RCC 7860 (cell line): ENCODE measurements around the gene KRT86.
"Not testable (repeated sequence)": the region's sequence is repeated elsewhere in the genome, so short reads cannot be mapped to it uniquely, and the experiment has no call there.

Experiments used
- DNase-seq: peaks from one replicate; pipeline ENCODE4 v3.0.0-alpha.2; 2015; ENCODE audit warnings: low spot score
- FAIRE-seq: peaks from 2 replicates; lab custom pipeline; 2012; peaks lifted over from hg19 to GRCh38; lab: Jason Lieb, UNC

KRT86 gene

DNA sequence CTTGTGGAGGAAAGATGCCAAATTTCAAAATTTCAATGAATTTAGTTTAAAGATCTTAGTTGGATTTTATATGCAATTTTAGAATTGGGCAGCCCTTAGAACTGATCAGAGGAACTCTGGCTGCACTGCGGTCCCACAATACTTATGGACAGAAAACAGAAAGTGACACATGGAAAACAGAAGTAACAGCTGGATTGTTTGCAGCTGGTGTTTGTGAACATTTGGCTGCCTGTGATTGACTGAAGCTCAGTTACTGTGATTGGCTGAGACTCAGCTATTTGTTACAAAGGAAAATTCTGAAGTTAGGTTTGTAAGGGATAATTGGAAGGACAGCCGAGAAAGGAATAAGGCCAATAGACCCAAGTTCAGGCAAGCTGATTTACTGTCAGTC, 10.0 kb upstream of the KRT86 start:
- FAIRE-seq (no peak), DNase-seq (no peak)

DNA sequence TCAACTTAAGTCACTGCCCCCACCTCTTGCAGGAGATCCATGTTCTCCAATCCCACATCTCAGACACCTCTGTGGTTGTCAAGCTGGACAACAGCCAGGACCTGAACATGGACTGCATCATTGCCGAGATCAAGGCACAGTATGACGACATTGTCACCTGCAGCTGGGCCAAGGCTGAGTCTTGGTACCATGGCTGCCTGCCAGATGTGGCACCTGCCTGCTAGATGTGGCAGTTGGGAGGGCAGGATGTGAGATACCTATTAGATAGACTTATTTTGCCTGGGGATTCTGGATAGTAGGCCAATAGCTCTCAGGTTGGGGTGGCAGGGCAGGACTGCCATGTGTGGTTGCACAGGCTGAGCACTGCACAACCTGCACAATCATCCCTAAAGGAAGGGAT, 7.9 kb upstream of the KRT86 start:
- no peak for DNase-seq

DNA sequence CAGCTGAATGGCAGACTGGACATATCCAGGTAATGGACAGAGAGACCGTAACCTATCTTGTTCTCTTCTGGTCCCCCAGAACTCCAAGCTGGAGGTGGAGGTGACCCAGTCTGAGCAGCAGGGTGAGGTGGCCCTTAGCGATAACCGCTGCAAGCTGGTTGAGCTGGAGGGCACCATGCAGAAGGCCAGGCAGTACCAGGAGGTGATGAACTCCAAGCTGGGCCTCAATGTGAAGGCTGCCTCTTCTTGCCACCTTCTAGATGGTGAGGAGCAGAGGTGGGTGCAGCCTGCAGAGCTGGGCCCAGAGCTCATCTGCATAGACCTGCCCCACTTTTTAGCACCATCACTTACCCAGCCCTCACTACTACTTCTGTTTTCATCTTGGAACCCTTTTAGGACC, 7.2 kb upstream of the KRT86 start:
- FAIRE-seq (no peak), DNase-seq (no peak)

More for the DNA sequence above, 7.9 kb upstream of the KRT86 start:
- FAIRE-seq, result no peak

DNA sequence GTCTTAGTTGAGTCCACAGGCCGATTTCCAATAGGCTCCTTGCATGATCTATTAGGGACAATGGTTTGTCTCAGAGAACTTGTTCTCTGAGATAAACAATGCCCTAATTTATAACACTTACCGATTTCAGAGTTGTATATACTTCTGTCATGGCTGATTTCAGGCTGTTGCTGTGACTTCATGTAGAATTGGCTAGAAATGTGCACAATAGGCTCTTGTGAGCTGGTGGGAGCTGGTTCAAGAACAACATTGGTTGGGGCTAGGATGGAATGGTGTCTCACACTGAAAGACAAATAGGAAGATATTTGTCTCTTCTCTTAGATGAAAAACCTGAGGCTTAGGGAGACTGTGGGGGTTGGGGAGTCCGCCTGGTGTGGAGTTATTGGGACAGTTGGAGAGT, 6.7 kb upstream of the KRT86 start:
- DNase-seq (no peak), FAIRE-seq (no peak)

DNA sequence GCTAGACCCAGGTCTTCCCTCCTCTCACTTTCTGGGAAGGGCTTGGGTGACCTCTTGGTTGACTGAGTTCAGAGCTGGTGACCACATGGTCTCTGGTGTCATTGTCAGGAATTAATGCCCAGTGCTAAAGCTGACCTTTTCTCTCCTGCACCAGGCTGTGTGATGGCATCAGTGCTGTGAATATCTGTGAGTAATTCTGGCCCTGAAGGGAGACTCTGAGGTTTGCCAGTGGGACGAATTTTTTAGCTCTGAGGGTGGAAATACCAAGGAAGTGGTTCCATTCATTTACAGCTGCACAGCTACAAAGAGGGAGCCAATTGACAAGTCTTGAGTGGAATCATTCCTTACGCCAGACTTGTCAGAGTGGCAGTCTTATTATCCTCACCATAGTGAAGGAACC, 6.2 kb upstream of the KRT86 start:
- peak; percentile 48 for DNase-seq

DNA sequence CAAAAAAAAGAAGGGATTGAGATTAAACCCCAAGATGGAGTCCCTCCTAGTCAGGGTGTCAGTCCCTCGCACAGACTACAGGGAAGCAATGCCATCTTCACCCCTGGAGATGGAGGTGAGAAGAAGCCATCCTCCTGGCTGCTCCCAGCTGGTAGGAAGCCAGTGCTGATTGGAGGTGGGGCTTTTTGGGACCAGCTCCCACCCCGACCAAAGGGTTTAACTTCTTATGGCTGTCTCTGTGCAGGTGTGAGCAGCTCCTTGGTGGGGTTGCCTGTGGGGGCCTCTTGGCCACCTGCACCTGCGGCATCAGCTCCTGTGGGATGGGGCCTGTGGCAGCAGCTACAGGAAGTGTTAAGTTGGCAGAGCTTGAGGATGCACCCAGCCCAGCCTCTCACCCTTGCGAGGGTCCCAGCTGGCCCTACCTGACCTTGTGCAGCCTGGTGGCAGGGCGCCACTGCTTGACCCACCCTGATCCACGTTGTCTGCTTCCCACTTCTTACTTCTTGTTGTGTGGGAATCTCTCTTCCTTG, 3.8 kb upstream of the KRT86 start:
- DNase-seq, result no peak
- FAIRE-seq, result no peak

More for the DNA sequence above, 6.2 kb upstream of the KRT86 start:
- no peak for FAIRE-seq

DNA sequence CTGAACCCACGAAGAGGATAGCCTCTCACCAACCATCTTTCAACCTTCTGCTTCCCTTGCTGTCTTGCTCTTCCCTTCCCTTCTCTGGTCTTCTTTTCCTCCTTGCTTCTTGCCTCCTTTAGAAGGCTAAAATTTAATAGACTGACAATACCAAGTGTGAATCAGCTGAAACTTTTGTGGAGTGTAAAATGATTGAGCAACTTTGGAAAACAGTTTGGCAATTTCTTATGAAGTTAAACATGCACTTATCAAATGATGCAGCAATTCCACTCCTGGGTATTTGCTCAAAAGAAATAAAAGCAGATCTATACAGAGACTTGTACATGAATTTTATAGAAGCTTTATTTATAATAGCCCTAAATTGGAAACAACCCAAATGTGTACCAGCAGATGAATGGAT, 3.3 kb upstream of the KRT86 start:
- DNase-seq, result no peak
- no peak for FAIRE-seq

DNA sequence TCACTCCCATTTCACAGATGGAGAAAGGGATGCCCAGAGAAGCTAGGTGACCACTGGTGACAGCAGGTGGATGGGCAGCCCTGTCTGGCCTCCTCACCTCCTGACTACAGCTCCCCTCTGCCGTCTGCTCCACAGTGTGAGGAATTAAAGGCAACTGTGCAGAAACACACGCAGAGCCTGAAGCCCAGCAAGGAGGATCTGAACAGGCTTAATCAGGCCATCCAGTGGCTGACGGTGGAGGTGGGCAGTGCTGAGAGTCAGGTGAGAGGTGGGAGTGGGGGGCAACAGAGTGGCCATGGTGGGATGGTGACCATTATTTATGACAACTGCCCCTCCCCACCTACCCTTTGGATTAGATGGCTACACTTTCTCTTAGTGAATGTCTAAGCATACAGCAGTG, 1.2 kb downstream of the KRT86 start:
- no peak for FAIRE-seq
- DNase-seq, result no peak

DNA sequence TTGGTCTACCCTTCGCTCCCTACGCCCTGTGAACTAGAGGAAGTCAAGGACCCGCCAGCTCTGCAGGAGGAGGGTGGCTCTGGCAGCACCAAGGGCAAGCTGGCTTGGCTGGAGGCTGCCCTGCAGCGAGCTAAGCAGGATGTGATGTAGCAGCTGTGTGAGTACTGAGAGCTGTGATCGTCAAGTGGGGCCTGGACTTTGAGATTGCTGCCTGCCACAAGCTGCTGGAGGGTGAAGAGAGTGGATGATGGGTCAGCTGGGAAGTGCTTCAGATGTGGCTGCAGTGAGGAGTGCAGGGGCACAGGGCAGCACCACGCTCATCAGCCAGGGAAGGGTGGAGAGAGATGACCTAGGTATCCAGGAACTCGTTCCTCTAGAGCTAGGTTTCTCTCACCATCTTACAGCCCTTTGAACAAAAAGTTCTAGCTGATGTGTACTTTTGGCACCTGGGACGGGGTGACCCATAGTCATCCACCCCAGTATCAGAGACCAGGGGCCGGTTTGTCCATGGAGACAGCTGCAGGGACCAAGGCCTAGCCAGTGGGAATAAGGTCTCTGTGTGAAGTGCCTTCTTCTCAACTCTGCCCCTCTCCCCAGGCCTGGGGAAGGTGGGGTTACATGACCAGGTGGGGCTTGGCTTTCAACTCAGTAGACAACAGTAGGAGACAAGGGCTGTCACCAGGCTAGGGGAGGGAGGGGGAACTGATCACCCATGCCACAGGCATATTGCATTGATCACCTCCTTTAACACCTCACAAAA, 3.2 kb downstream of the KRT86 start:
- no peak for DNase-seq
- FAIRE-seq, result no peak

DNA sequence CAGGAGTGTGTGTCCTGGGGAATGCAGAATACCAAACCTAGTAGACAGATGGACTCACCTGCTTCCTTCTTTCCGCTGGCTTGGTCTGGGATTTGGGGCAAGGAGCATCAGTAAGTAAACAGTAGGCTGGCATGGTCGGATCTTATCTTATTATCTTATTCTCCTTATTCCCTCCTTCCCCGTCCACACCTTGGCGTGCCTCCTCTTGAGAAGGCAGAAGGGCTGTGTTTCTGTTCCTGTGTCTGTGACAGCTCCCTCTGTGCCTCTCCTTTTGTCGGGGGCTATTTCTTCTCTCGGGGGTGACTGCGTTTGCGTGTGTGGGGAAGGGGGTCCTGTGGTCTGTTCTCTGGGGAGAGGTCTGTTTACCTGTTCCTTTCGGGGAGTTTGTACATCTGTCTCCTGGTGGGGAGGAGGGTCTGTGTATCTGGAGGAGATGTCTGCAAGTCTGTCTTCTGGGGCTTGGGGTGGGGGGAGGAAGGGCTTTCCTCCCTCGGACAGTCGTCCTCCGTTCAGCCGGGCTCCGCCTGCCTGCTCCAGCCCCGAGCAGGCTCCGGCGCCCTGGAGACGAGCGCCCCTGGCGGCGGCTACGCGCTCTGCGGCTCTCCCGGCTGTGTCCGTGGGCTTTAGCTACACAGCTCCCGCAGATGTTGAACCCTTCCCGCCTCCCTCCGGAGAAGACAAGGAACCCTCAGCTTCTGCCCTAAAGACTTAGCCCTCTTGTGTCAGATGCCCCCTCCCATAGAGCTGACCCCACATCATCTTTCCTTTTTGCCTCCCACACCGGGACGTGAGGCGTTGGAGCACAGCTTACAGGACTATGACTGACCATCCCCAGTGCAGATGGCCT, 4.4 kb downstream of the KRT86 start:
- DNase-seq (peak; percentile 47), FAIRE-seq (no peak)

DNA sequence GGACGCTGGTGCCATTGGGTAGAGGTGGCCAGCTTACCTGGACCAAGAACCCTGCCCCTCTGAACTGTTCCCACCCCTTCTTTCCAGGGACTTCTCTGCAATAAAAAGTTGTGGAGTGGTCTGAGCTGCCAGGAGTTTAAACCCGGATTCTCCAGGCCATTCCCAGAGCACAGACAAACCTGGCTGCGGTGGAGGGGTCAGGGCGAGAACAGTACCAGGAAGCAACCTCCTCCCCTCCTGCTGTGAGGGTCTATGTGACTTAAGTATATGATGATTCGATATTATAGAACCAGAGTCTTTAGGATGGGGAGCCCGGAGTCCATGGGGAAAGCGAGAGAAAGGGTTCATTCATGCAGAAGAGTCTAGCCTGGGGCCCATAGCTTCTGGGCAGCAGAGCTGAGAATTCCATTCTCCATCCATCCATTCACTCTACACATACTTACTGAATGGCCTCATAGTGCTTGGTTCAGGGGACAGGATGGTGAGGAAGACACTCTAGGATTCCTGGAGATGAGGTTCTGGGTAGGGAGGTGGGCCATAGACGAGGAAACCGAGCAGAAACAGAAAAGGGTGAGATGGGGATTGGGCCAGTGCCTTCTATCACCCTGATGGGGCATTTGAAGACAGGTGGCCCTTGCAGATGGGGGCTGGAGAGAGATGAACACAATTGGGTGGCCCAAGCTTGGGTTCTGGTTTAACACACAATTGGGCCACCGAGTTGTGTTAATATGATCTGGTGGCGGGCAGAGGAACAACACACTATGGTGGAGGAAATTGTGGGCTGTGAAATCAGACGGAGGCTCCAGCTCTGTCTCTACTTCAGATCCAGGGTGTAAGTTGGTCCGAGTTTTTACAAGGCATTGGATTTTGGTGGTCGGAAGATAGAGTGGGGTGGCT, 5.2 kb downstream of the KRT86 start:
- no peak for FAIRE-seq
- DNase-seq, result peak; percentile 73

DNA sequence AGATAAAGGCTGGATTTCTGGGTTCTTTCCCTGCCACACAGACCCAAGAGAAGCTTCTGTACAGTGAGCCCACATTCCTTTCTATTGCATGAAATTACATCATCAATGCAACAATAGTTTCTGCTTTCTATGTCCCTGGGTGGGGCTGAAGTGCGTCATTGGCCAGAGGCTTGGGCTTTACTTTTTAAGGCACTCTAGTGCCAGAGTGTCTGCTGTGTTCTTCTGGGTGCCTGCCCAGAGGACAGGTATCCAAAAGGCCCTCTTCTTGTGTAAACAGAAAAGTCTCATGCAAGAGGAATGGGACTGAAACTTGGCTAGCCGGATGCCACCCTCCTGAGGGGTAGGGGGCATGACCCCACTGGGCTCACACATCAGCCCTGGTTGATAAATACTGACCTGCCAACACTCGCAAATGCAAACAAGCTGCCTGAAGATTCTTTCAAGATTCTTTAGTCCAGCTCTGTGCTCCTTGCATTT, 5.9 kb downstream of the KRT86 start:
- peak; percentile 91 for DNase-seq

DNA sequence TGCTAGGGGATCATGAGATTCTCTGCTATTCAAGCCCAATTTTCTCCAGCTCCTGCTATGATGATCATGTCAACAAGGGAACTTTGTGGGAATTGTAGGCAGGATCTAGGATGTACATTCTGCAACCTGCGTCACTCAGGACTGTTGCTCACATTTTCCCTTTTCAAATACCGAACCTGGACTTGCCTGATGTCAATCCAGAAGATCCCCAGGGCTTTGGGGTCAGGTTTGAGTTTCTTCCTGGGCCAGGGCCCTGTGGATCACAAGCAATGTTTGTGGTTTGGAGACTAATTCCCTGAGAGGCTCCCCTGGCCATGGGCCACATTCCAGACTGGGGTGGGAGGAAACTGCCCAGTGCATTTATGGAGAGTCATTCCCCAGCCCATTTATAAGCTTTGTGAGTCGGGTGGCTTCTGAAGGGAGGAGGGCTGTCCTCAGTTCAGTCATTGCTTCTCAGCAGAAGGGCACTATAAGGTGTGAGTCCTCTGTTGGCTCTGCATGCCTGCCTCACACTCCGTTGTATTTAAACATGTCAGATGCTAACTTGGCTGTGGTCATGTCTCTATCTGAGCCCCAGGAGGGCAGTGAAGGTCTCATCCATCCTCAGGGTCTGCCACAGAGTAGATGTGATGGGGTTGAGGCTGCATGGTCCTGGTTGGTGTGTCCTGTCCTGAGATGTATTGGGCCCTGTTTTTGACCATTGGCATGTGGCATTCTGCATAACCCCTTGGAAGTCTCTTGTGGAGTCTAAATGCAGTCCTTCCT, 6.5 kb downstream of the KRT86 start:
- DNase-seq (peak; percentile 93), FAIRE-seq (peak; percentile 93)

More for the DNA sequence above, 5.9 kb downstream of the KRT86 start:
- FAIRE-seq, result peak; percentile 40

DNA sequence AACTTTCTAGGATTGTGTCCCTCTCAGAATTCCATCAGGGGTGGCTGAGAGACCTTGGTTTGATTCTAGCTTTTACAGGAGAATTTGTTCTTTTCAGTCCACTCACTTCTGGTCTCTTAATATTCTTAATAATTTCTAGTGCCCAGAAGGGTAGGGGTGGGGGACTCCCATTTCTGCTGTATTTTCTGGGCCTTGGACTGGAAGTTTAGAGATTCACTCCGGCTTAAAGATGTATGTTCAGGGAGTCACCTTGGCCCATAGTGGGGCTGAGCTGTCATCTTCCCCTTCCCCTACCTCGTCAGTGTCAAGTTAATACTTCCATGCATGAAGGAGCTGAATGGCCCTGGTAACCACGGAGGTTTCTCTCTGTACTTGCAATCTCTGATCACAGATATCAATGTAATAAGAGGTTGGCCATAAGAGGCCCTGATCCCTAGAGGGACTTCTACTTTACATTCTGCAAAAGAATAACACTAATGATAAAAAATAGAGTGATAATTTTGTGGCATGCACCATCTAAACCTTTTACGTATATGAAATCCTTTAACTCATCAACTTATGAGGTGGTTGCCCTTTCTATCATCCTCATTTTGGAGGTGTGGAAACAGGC, 10.2 kb downstream of the KRT86 start:
- no peak for FAIRE-seq
- no peak for DNase-seq

DNA sequence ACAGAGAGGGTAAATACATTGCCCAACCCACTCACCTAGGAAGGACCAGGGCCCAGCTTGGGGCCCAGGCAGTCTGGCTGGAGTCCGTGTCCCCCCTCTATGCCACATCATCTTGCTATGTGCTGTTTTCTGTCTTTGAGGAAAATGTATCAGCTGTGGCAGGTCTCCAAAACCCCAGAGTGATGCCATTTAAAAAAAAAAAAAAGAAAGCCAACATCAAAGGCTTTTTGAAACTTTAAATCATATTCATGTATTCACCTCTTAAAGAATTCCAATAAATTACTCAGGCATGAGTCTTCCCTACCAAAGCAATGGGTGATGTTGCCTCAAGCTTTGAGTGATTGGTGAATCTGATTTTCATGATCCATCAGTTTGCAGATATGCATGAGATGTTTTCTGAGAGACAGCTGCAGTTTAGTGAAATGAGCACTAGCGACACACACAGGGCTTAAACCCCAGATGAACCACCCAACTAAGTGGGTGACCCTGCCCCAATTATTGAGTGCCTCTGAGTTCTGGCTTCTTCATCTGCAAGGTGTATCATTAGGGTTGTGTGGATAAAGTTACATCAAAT, 10.8 kb downstream of the KRT86 start:
- DNase-seq (peak; percentile 50), FAIRE-seq (no peak)

DNA sequence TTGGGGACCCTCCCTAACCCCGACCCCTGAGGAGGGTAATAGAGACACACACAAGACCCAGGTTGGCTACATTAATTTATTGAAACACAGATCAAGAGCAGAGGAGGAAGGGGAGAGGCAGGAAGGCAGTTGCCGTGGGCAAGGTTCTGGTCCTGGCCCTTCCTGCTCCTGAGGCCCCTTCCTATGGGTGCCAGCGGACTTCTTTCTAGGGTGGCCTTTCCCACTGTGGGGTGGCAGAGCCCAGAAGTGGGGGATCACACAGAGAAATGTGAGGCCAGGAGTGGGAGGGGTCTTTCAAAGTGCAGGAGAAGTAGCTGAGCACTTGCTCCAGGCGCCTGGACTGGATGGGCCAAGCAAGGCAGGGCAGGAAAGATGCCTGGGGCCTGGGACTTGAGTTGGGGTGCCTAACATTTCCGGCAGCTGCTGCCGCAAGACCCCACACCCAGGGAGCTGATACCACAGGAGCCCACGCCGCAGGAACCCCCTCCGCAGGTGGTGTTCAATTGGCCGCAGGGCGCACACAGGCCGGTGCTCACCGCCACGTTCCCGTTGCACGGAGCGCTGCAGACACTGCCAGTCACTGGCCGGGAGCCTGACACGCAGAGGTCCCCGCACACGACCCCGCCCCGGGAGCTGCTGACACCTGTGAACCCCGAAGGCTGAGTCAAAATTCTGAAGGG, 11.5 kb downstream of the KRT86 start:
- no peak for FAIRE-seq

DNA sequence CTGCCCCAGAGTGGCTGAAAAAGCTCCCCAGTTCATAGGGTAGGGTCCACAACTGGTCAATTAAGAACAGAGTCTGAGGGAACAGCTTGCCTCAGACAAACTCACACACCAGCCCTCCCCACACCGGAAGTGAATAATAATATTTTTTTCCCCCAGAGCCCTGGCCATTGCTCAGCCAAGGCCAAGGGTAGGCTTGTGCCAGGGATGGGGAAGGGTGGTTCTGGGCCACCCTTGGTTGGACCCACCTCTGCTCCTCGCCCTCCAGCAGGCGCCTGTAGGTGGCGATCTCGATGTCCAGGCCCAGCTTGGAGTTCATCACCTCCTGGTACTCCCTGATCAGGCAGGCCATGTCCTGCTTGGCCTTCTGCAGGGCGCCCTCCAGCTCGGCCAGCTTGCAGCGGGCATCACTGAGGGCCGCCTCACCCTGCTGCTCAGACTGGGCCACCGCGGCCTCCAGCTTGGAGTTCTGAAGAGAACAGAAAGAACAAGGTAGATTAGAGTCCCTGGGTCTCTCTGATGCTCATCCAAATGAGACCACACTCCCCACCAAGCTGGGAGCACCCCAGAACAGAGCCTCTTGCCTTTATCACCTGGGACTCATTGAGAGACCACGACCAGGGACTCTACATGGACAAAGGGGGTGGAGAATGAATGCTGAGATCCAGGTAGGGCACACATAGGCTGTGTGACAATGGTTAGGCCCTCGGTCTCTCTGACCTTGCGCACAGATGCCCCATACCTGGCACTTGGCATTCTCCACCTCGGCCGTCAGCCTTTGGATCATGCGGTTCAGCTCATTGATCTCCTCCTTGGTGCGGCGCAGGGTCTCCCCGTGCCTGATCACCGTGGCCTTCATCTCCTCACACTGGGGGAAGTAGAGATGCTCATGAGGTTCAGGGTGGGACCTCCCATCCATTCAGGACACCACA, 12.7 kb downstream of the KRT86 start:
- not testable (repeated sequence) for FAIRE-seq, DNase-seq

More for the DNA sequence above, 11.5 kb downstream of the KRT86 start:
- no peak for DNase-seq
